H9 (cell line): ENCODE results near the gene KIF26B. TPM values are rescaled to one million over a fixed set of nuclear protein-coding genes. Genes with fewer than 3 reads are reported as not detected.

Experiments used
- DNase-seq: peaks from one replicate; pipeline ENCODE4 v3.0.0-alpha.2; 2017
- H2AFZ ChIP-seq: one replicate; pipeline ENCODE4 v1.6.1; 2013; ENCODE audit warnings: mild to moderate bottlenecking, low read length, control low read depth, moderate library complexity
- H2AK5ac ChIP-seq: 2 replicates; pipeline ENCODE4 v1.6.1; 2013; ENCODE audit warnings: low read length, control low read depth, mixed read lengths; ENCODE audit not compliant: insufficient read length
- H2BK120ac ChIP-seq: one replicate; pipeline ENCODE4 v1.6.1; 2013; ENCODE audit warnings: low read depth, mild to moderate bottlenecking, low read length, control low read depth, inconsistent platforms; ENCODE audit not compliant: poor library complexity, severe bottlenecking
- H2BK12ac ChIP-seq: 2 replicates; pipeline ENCODE4 v1.6.1; 2013; ENCODE audit warnings: low read length, control low read depth, mixed read lengths, low read depth; ENCODE audit not compliant: insufficient read length
- H2BK15ac ChIP-seq: 2 replicates; pipeline ENCODE4 v1.6.1; 2013; ENCODE audit warnings: low read depth, low read length, control low read depth
- H2BK20ac ChIP-seq: one replicate; pipeline ENCODE4 v1.6.1; 2013; ENCODE audit warnings: low read depth, mild to moderate bottlenecking, low read length, control low read depth, inconsistent platforms; ENCODE audit not compliant: poor library complexity, severe bottlenecking
- H2BK5ac ChIP-seq: 2 replicates; pipeline ENCODE4 v1.6.1; 2013; ENCODE audit warnings: low read length, control low read depth, mixed read lengths; ENCODE audit not compliant: insufficient read length
- H3K14ac ChIP-seq: 2 replicates; pipeline ENCODE4 v1.6.1; 2013; ENCODE audit warnings: low read length, control low read depth; ENCODE audit not compliant: insufficient read depth
- H3K18ac ChIP-seq: 2 replicates; pipeline ENCODE4 v1.6.1; 2013; ENCODE audit warnings: low read depth, mild to moderate bottlenecking, mixed read lengths, low read length, control low read depth; ENCODE audit not compliant: insufficient read length
- H3K23ac ChIP-seq: 2 replicates; pipeline ENCODE4 v1.6.1; 2013; ENCODE audit warnings: low read length, control low read depth, mixed read lengths, low read depth; ENCODE audit not compliant: insufficient read length
- H3K23me2 ChIP-seq: 2 replicates; pipeline ENCODE4 v1.6.1; 2013; ENCODE audit warnings: low read depth, mild to moderate bottlenecking, mixed read lengths, low read length, control low read depth; ENCODE audit not compliant: insufficient read length, poor library complexity, severe bottlenecking
- H3K27ac ChIP-seq: 2 replicates; pipeline ENCODE4 v1.5.1; 2013; ENCODE audit warnings: low read length, control low read depth, mixed read lengths, low read depth; ENCODE audit not compliant: insufficient read length
- H3K27me3 ChIP-seq: 2 replicates; pipeline ENCODE4 v1.6.1; 2013; ENCODE audit warnings: low read length, control low read depth, inconsistent platforms; ENCODE audit not compliant: insufficient read depth
- H3K4ac ChIP-seq: 2 replicates; pipeline ENCODE4 v1.6.1; 2013; ENCODE audit warnings: low read depth, mild to moderate bottlenecking, control low read depth, inconsistent platforms, low read length, moderate library complexity
- H3K4me1 ChIP-seq: 2 replicates; pipeline ENCODE4 v1.6.1; 2013; ENCODE audit warnings: low read length, control low read depth, inconsistent platforms; ENCODE audit not compliant: insufficient read depth
- H3K4me2 ChIP-seq: 2 replicates; pipeline ENCODE4 v1.6.1; 2013; ENCODE audit warnings: low read length, control low read depth, mixed read lengths; ENCODE audit not compliant: insufficient read length, insufficient read depth
- H3K56ac ChIP-seq: 2 replicates; pipeline ENCODE4 v1.6.1; 2013; ENCODE audit warnings: low read depth, mild to moderate bottlenecking, mixed read lengths, low read length, control low read depth; ENCODE audit not compliant: insufficient read length
- H3K79me1 ChIP-seq: 2 replicates; pipeline ENCODE4 v1.6.1; 2013; ENCODE audit warnings: low read depth, mild to moderate bottlenecking, moderate library complexity, low read length, control low read depth, inconsistent platforms; ENCODE audit not compliant: insufficient read depth, poor library complexity, severe bottlenecking
- H3K79me2 ChIP-seq: 2 replicates; pipeline ENCODE4 v1.6.1; 2013; ENCODE audit warnings: low read length, control low read depth, inconsistent platforms; ENCODE audit not compliant: insufficient read depth
- H3K9ac ChIP-seq: 2 replicates; pipeline ENCODE4 v1.6.1; 2013; ENCODE audit warnings: low read length, control low read depth, mixed read lengths; ENCODE audit not compliant: insufficient read length; ENCODE audit errors: extremely low read depth
- H3K9me3 ChIP-seq: one replicate; pipeline ENCODE4 v1.6.1; 2013; ENCODE audit warnings: low read depth, low read length, inconsistent platforms; ENCODE audit not compliant: control insufficient read depth
- H3T11ph ChIP-seq: one replicate; pipeline ENCODE4 v1.6.1; 2013; ENCODE audit warnings: mild to moderate bottlenecking, low read length, control low read depth, inconsistent platforms
- H4K20me1 ChIP-seq: one replicate; pipeline ENCODE4 v1.6.1; 2013; ENCODE audit not compliant: control insufficient read depth, insufficient read length, insufficient read depth
- H4K5ac ChIP-seq: 2 replicates; pipeline ENCODE4 v1.6.1; 2013; ENCODE audit warnings: low read depth, mild to moderate bottlenecking, mixed read lengths, low read length, control low read depth; ENCODE audit not compliant: insufficient read length
- H4K8ac ChIP-seq: replicated peaks from 2 replicates; pipeline ENCODE4 v1.6.1; 2013; ENCODE audit warnings: low read length, control low read depth, mixed read lengths, low read depth; ENCODE audit not compliant: insufficient read length
- H4K91ac ChIP-seq: 2 replicates; pipeline ENCODE4 v1.6.1; 2013; ENCODE audit warnings: low read depth, mild to moderate bottlenecking, moderate library complexity, mixed read lengths, low read length, control low read depth; ENCODE audit not compliant: insufficient read length
- H3K27ac Mint-ChIP-seq, 3 experiments: 2 replicates in 2 of 3; 3 replicates in 1 of 3; pipeline ENCODE4 v1.8.0; 2020 to 2021; ENCODE audit warnings: mixed read lengths in 3 of 3, mild to moderate bottlenecking in 1 of 3, moderate library complexity in 1 of 3
- H3K27me3 Mint-ChIP-seq: 2 replicates; pipeline ENCODE4 v1.8.0; 2021; ENCODE audit warnings: low read depth, mild to moderate bottlenecking, moderate library complexity, mixed read lengths
- H3K36me3 Mint-ChIP-seq, 3 experiments: 2 replicates in 2 of 3; 3 replicates in 1 of 3; pipeline ENCODE4 v1.8.0; 2020 to 2021; ENCODE audit warnings: low read depth in 3 of 3, mixed read lengths in 3 of 3; ENCODE audit not compliant: insufficient read depth in 1 of 3
- H3K4me1 Mint-ChIP-seq, 2 experiments: 2 replicates each; pipeline ENCODE4 v1.8.0; 2020; ENCODE audit warnings: mixed read lengths in 2 of 2
- H3K4me3 Mint-ChIP-seq, 2 experiments: 2 replicates in 1 of 2; 3 replicates in 1 of 2; pipeline ENCODE4 v1.8.0; 2020 to 2021; ENCODE audit warnings: mild to moderate bottlenecking in 2 of 2, mixed read lengths in 2 of 2, moderate library complexity in 1 of 2
- H3K9me3 Mint-ChIP-seq, 2 experiments: 2 replicates in 1 of 2; 3 replicates in 1 of 2; pipeline ENCODE4 v1.8.0; 2020; ENCODE audit warnings: mild to moderate bottlenecking in 2 of 2, mixed read lengths in 2 of 2, moderate library complexity in 1 of 2
- CTCF ChIP-seq: fragments of 200-600 bp; sonication (generic); conservative IDR thresholded peaks from 3 replicates; pipeline ENCODE4 v1.8.0; 2021; ENCODE audit warnings: antibody characterized with exemption, mild to moderate bottlenecking
- WGBS: extraction: QIAGEN DNeasy Blood & Tissue Kit; methylation state at CpG from one replicate; pipeline ENCODE4 v1.1.7; 2013; ENCODE audit warnings: missing lambda C conversion rate, low lambda C conversion rate, mixed read lengths; ENCODE audit not compliant: insufficient read length; ENCODE audit errors: extremely low coverage; 5-methylcytosine and 5-hydroxymethylcytosine counted together
- total RNA-seq: library from RNA; stranded (reverse); gene quantifications from 2 replicates; pipeline ENCODE4 v1.2.1, GENCODE V29; 2021

KIF26B gene
- total RNA-seq, 1 experiment from 2014 or later, result 0.13 TPM

GRCh38 chr1:245397771-245398170, 243.0 kb downstream of the KIF26B start:
- Histone ChIP-seq H2BK120ac (no peak overlapping the region), H3K79me2 (no peaks in the 10 kb centered on the region), H3K4me2 (no peak overlapping the region), H3K14ac (no peak overlapping the region), H3K27me3 (no peaks in the 10 kb centered on the region), H3K9me3 (no peaks in the 10 kb centered on the region), H3K18ac (no peak overlapping the region), H3K4ac (no peak overlapping the region), H3K79me1 (no peaks in the 10 kb centered on the region), H2BK5ac (no peak overlapping the region), H4K20me1 (no peaks in the 10 kb centered on the region), H3K27ac (no peak overlapping the region), H4K91ac (no peak overlapping the region), H3K56ac (no peak overlapping the region), H3K4me1 (no peaks in the 10 kb centered on the region), H2BK12ac (no peak overlapping the region), H3K23ac (no peak overlapping the region), H2BK15ac (no peak overlapping the region), H3T11ph (no peak overlapping the region), H2BK20ac (no peak overlapping the region), H4K8ac (no peak overlapping the region), H3K9ac (no peak overlapping the region), H2AK5ac (no peak overlapping the region), H3K23me2 (no peaks in the 10 kb centered on the region), H4K5ac (no peak overlapping the region), H2AFZ (no peak overlapping the region)
- no peaks in the 10 kb centered on the region for H3K36me3 Mint-ChIP-seq
- H3K4me3 Mint-ChIP-seq, result no peak overlapping the region
- H3K4me1 Mint-ChIP-seq, result peaks cover 3 to 10% of the 10 kb centered on the region in 2 experiments; a peak in 3 of 4 replicates
- no peak overlapping the region for H3K27ac Mint-ChIP-seq
- H3K9me3 Mint-ChIP-seq, result no peaks in the 10 kb centered on the region; a peak in 1 of 5 replicates
- H3K27me3 Mint-ChIP-seq, result no peaks in the 10 kb centered on the region
- no peak for TF ChIP-seq CTCF
- WGBS, result no CpG with 5 or more reads among the region's 3 CpGs
- DNase-seq, result no peak
